Testis (tissue), 2 donors: Measurements from ENCODE around the gene PSPC1.

ENCODE experiments used
- POLR2A ChIP-seq: fragments of 450-650 bp; IDR thresholded peaks from one replicate; pipeline ENCODE4 v1.6.1; 2017; ENCODE audit warnings: antibody characterized with exemption, mild to moderate bottlenecking, moderate library complexity
- TF ChIP-seq, protein P1 (sequence below), 3 experiments: fragments of 450-650 bp in 2 of 3; fragments of 200-600 bp in 1 of 3; sonication (generic) in 1 of 3; IDR thresholded peaks; one replicate each; pipeline ENCODE4 v1.5.1; 2016 to 2019; ENCODE audit warnings: antibody characterized with exemption in 3 of 3, mild to moderate bottlenecking in 2 of 3, moderate library complexity in 1 of 3

DNA sequence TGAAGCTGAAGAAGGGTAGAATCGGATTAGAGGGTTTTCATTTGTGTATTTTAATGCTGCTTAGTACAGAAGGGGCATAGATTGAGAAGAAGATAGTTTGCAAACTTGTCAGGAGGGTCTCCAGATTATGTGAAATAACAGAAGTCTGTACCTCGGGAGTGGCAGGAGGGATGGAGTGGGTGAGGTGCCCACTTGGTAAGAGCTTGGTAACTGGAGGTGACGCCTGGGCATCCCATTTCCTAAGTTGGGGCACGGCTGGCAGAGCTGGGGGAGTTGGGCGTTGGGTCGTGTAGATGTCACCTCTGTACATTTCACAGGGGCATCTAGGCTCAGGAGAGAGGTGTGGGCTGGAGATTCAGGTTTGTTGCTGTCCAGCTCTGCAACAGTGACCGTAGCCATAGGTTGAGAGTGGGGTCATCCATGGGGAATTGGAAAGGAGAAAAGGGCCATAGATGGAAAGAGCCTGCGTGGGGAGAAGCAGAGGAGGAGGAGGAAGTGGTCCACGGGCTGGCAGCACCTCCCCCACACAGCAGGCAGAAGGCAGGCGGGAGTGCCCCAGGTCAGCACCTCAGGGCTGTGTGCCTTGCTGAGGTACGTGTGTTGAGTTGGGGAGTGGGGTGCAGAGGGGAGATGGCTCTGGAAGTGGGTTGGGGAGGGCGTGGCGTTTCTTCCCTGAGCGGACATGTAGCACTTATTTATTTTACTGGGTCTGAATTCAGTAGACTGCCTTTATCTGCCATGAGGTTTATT lies 118.1 kb downstream of the PSPC1 start:
- no peak for TF ChIP-seq POLR2A
- TF ChIP-seq, protein P1, sequence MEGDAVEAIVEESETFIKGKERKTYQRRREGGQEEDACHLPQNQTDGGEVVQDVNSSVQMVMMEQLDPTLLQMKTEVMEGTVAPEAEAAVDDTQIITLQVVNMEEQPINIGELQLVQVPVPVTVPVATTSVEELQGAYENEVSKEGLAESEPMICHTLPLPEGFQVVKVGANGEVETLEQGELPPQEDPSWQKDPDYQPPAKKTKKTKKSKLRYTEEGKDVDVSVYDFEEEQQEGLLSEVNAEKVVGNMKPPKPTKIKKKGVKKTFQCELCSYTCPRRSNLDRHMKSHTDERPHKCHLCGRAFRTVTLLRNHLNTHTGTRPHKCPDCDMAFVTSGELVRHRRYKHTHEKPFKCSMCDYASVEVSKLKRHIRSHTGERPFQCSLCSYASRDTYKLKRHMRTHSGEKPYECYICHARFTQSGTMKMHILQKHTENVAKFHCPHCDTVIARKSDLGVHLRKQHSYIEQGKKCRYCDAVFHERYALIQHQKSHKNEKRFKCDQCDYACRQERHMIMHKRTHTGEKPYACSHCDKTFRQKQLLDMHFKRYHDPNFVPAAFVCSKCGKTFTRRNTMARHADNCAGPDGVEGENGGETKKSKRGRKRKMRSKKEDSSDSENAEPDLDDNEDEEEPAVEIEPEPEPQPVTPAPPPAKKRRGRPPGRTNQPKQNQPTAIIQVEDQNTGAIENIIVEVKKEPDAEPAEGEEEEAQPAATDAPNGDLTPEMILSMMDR (IDR thresholded peaks at IDR 0.05): no peak
